PC-3 (cell line): ENCODE measurements around the gene UTS2R. TPM values are rescaled to one million over a fixed set of nuclear protein-coding genes. Genes with fewer than 3 reads are reported as not detected.
"Not testable (repeated sequence)": the region's sequence is repeated elsewhere in the genome, so short reads cannot be mapped to it uniquely, and the experiment has no call there.

Source experiments
- ATAC-seq: fragments of 200-7000 bp; cut with Tn5 transposase; 2 replicates; pipeline ENCODE4 v1.9.1; 2020; ENCODE audit warnings: mild to moderate bottlenecking, moderate library complexity
- BruUV-seq: library from RNA; stranded (reverse); fragments of 400-500 nt; replicated peaks from 2 replicates; lab custom pipeline; 2021; lab: Mats Ljungman, UMichigan
- CTCF ChIA-PET: fragments of 300-600 bp; sonication (Branson Sonifier 250); formaldehyde crosslinking; loops from one replicate; lab custom pipeline; 2022; ENCODE audit warnings: antibody characterized with exemption; lab: Charles Lee
- POLR2A ChIA-PET: fragments of 300-600 bp; sonication (Branson Sonifier 250); formaldehyde crosslinking; loops from one replicate; lab custom pipeline; 2022; ENCODE audit warnings: antibody characterized with exemption; ENCODE audit not compliant: unreplicated experiment; lab: Charles Lee
- DNase-seq: peaks from one replicate; pipeline ENCODE4 v3.0.0-alpha.2; 2015
- H2AFZ ChIP-seq: fragments of 300-600 bp; sonication (generic); 2 replicates; pipeline ENCODE4 v1.6.0; 2016; ENCODE audit warnings: antibody characterized with exemption, low read length
- H3F3A ChIP-seq: fragments of 300-600 bp; sonication (generic); one replicate; pipeline ENCODE4 v1.6.0; 2017; ENCODE audit warnings: antibody characterized with exemption, low read length, control low read depth, mild to moderate bottlenecking; ENCODE audit not compliant: unreplicated experiment
- H3K27ac ChIP-seq: fragments of 300-600 bp; sonication (generic); 2 replicates; pipeline ENCODE4 v1.5.1; 2016; ENCODE audit warnings: mild to moderate bottlenecking, low read length
- H3K27me3 ChIP-seq: fragments of 300-600 bp; sonication (generic); 2 replicates; pipeline ENCODE4 v1.6.1; 2016; ENCODE audit warnings: low read length, mixed read lengths
- H3K36me3 ChIP-seq: fragments of 300-600 bp; sonication (generic); 2 replicates; pipeline ENCODE4 v1.6.1; 2016; ENCODE audit warnings: low read depth, mixed run types, low read length, mixed read lengths
- H3K4me1 ChIP-seq: fragments of 300-600 bp; sonication (generic); 2 replicates; pipeline ENCODE4 v1.5.1; 2016; ENCODE audit warnings: low read length; ENCODE audit not compliant: insufficient read depth
- H3K4me2 ChIP-seq: fragments of 300-600 bp; sonication (generic); 2 replicates; pipeline ENCODE4 v1.6.0; 2016; ENCODE audit warnings: low read length
- H3K4me3 ChIP-seq: fragments of 300-600 bp; sonication (generic); 2 replicates; pipeline ENCODE4 v1.5.1; 2016; ENCODE audit warnings: mild to moderate bottlenecking, low read length, mixed read lengths
- H3K79me2 ChIP-seq: fragments of 300-600 bp; sonication (generic); 2 replicates; pipeline ENCODE4 v1.6.1; 2017; ENCODE audit warnings: low read length, mixed read lengths
- H3K9ac ChIP-seq: fragments of 300-600 bp; sonication (generic); 2 replicates; pipeline ENCODE4 v1.6.0; 2016; ENCODE audit warnings: mild to moderate bottlenecking, low read length
- H3K9me2 ChIP-seq: fragments of 300-600 bp; sonication (generic); replicated peaks from 2 replicates; pipeline ENCODE4 v1.6.1; 2016; ENCODE audit warnings: mixed run types, low read length, mixed read lengths
- H3K9me3 ChIP-seq: fragments of 300-600 bp; sonication (generic); 2 replicates; pipeline ENCODE4 v1.6.1; 2016; ENCODE audit warnings: low read length, mixed read lengths
- H4K20me1 ChIP-seq: fragments of 300-600 bp; sonication (generic); 2 replicates; pipeline ENCODE4 v1.6.1; 2016; ENCODE audit warnings: low read length, mixed read lengths
- EZH2 ChIP-seq: fragments of 300-600 bp; sonication (generic); IDR thresholded peaks from one replicate; pipeline ENCODE4 v1.6.1; 2017; ENCODE audit warnings: antibody characterized with exemption, mild to moderate bottlenecking, low read length; ENCODE audit not compliant: unreplicated experiment
- EZH2phosphoT487 ChIP-seq: fragments of 300-600 bp; sonication (generic); IDR thresholded peaks from 2 replicates; pipeline ENCODE4 v1.6.1; 2018; ENCODE audit warnings: mild to moderate bottlenecking, antibody characterized with exemption, low read length, borderline replicate concordance
- intact Hi-C: fragments of 100-400 bp; cut with micrococcal nuclease; formaldehyde crosslinking; loops from 2 replicates; pipeline ENCODE4 v1.9.0; 2023
- total RNA-seq: library from RNA; depleted of rRNA; stranded (reverse); fragments of >200 nt; gene quantifications from 2 replicates; pipeline ENCODE4 v1.2.3, GENCODE V29; 2014
- TF ChIP-seq, protein P1 (sequence below): fragments of 300-600 bp; sonication (generic); conservative IDR thresholded peaks from 2 replicates; pipeline ENCODE4 v1.5.1; 2017; ENCODE audit warnings: antibody characterized with exemption, low read depth, mild to moderate bottlenecking, low read length

UTS2R gene
- total RNA-seq, 1 experiment from 2014 or later: not detected

DNA sequence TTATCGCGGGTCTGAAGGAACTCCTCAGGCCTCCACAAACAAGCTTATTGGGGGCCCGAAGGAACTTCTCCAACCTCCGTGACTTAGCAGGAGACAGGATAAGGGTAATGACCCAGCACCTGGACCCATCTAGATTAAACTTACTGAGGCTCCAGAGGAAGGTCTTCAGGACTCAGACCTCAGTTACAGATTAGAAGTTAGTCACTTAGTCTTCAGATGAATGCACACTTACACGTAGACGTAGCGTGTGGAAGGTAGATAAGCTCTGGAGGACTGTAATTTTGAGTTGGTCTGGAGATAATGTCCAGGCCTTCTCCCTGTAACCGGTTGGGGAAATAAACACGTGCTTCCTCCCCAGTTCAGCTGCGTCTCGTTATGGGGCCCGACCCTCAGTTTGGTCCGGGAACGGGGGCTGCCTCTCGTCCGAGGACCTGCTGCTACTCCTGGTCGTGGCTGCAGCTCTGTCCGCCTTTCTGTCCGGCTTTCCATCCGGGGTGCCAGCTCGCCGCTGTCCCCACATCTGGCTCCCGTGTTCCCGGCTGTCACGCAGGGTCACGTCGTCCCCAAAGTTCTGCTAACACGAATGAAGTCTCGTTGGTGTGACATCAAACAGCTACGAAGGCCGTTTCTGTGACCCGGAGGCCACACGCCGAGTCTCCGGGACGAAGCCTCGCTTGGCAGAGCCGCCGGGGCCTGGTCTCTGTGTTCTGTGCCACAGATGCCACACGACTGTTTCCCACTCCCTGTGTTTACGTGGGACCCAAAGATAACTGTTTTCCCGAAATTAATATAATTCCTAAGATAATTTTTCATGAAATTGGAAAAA is 26.2 kb upstream of the UTS2R start:
- BruUV-seq: no TSS peak
- intact Hi-C loops: no loop called here
- TF ChIP-seq, protein P1, sequence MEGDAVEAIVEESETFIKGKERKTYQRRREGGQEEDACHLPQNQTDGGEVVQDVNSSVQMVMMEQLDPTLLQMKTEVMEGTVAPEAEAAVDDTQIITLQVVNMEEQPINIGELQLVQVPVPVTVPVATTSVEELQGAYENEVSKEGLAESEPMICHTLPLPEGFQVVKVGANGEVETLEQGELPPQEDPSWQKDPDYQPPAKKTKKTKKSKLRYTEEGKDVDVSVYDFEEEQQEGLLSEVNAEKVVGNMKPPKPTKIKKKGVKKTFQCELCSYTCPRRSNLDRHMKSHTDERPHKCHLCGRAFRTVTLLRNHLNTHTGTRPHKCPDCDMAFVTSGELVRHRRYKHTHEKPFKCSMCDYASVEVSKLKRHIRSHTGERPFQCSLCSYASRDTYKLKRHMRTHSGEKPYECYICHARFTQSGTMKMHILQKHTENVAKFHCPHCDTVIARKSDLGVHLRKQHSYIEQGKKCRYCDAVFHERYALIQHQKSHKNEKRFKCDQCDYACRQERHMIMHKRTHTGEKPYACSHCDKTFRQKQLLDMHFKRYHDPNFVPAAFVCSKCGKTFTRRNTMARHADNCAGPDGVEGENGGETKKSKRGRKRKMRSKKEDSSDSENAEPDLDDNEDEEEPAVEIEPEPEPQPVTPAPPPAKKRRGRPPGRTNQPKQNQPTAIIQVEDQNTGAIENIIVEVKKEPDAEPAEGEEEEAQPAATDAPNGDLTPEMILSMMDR: no peak
- no peak for TF ChIP-seq EZH2phosphoT487
- no peak for TF ChIP-seq EZH2

DNA sequence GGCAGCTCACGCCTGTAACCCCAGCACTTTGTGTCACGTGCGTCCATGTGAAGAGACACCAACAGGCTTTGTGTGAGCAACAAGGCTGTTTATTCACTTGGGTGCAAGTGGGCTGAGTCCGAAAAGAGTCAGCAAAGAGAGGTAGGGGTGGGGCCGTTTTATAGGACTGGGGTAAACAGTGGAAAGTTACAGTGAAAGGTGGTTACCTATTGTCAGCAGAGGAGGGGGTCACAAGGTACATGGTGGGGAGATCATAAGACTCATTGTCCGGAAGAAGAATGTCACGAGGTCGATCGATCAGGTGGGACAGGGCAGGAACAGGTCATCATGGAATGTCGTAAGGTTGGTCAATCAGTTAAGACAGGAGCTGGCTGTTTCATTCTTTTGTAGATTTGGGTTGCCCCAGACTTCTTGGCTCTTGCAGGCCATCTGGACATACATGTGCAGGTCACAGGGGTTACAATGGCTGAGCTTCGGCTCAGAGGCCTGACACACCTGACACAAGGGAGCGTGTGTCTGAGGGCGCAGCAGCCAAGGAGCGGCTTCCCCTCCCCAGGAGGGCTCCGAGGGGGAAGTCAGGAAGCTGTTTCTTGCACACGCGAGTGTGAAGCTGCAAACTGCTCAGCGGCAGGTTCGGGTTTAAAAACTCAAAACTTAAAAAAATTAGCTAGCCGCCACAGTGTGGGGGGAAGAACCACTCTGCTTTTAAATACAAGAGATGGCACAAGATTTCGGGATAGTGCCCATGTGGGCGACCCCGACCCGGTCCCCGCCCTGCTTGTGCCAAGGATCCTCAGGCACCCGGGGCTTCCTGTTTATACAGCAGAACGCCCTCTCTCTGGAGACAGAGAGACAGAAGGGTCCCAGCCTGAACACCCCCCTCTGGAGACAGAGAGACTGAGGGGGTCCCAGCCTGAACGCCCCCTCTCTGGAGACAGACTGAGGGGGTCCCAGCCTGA is 24.9 kb upstream of the UTS2R start:
- Histone ChIP-seq H3K9ac (no peak overlapping the region), H3K4me1 (peaks cover 6% of the 10 kb centered on the region; the same call in 1 of the 2 replicates), H3K27ac (no peak overlapping the region), H3F3A (no peaks in the 10 kb centered on the region), H3K36me3 (no peaks in the 10 kb centered on the region), H3K4me3 (no peak overlapping the region), H2AFZ (no peak overlapping the region), H3K79me2 (no peaks in the 10 kb centered on the region), H3K27me3 (no peaks in the 10 kb centered on the region), H3K4me2 (no peak overlapping the region), H4K20me1 (no peaks in the 10 kb centered on the region), H3K9me2 (no peaks in the 10 kb centered on the region), H3K9me3 (no peaks in the 10 kb centered on the region)
- DNase-seq: no peak
- ChIA-PET CTCF (no interaction called here), POLR2A (no interaction called here)
- no peak for ATAC-seq
- intact Hi-C loops: no loop called here
- no TSS peak for BruUV-seq
- TF ChIP-seq EZH2phosphoT487 (no peak), EZH2 (no peak)
- TF ChIP-seq, protein P1: no peak

More for the DNA sequence above, 26.2 kb upstream of the UTS2R start:
- no peak overlapping the region for H3K27ac ChIP-seq
- H3K4me1 ChIP-seq: peaks cover 6% of the 10 kb centered on the region; the same call in 1 of the 2 replicates
- ChIA-PET CTCF (no interaction called here), POLR2A (no interaction called here)
- no peaks in the 10 kb centered on the region for H3K9me3 ChIP-seq
- DNase-seq: no peak
- no peak overlapping the region for H3K4me2 ChIP-seq
- H3K36me3 ChIP-seq: no peaks in the 10 kb centered on the region
- no peaks in the 10 kb centered on the region for H3K79me2 ChIP-seq
- no peaks in the 10 kb centered on the region for H3K9me2 ChIP-seq
- no peak overlapping the region for H3K9ac ChIP-seq
- H3F3A ChIP-seq: no peaks in the 10 kb centered on the region
- H2AFZ ChIP-seq: no peak overlapping the region
- ATAC-seq: no peak
- H4K20me1 ChIP-seq: no peaks in the 10 kb centered on the region
- H3K4me3 ChIP-seq: no peak overlapping the region
- no peaks in the 10 kb centered on the region for H3K27me3 ChIP-seq

DNA sequence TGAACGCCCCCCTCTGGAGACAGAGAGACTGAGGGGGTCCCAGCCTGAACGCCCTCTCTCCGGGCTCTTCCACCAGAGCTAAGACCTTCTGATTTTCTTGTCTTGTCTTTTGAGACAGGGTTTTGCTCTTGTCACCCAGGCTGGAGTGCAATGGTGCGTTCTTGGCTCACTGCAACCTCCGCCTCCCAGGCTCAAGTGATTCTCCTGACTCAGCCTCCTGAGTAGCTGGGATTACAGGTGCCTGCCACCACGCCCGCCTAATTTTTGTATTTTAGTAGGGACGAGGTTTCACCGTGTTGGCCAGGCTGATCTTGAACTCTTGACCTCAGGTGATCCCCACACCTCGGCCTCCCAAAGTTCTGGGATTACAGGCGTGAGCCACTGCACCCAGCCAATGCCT is 23.6 kb upstream of the UTS2R start:
- DNase-seq, H4K20me1 ChIP-seq, H3K79me2 ChIP-seq, H3K4me3 ChIP-seq, intact Hi-C loops, ATAC-seq, CTCF ChIA-PET, H2AFZ ChIP-seq, H3K4me2 ChIP-seq, H3K9me3 ChIP-seq, H3K27ac ChIP-seq, H3F3A ChIP-seq, H3K27me3 ChIP-seq, H3K4me1 ChIP-seq, H3K36me3 ChIP-seq, BruUV-seq, H3K9me2 ChIP-seq, H3K9ac ChIP-seq: not testable (repeated sequence)
- POLR2A ChIA-PET: interaction anchor here (0.7 kb wide), 1 partner anchor 430 kb away, joined by 6 read pairs; no protein-coding TSS in a partner anchor
